GM18498 (cell line): ENCODE results near the gene SHANK3.
"Not testable (repeated sequence)": the region's sequence is repeated elsewhere in the genome, so short reads cannot be mapped to it uniquely, and the experiment has no call there.

Experiments used
- ATAC-seq: cut with Tn5 transposase; IDR thresholded peaks from one replicate; pipeline ENCODE4 v1.9.1; 2021; ENCODE audit warnings: mild to moderate bottlenecking, moderate library complexity; ENCODE audit not compliant: unreplicated experiment

SHANK3 gene

GRCh38 chr22:50672471-50673230 lies at the start of gene SHANK3:
Gene SHANK3, plus strand, starts transcription at chr22:50672823.
- no peak for ATAC-seq

GRCh38 chr22:50624347-50625130 lies 48.1 kb upstream of the SHANK3 start:
- no peak for ATAC-seq

DNA sequence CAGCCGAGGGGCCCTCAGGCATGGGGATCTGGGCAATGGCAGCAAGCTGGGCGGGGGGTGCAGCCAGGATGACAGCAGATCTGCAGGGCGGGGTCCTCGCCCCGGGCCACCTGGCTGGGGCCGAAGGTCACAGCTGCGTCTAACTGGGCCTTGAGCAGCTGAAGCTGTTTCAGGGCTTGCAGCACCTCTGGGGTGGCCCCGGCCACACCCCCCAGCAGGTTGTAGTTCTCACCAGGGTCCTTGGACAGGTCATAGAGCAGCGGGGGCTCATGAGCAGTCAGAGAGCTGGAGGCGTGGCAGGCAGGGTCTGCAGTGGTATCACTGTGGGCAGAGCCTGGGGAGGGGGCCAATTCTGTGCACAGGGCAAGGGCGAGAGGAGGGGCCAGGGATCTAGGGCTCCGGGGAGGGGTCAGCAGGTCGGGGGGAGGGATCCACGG lies 47.5 kb upstream of the SHANK3 start:
- ATAC-seq: no peak

GRCh38 chr22:50625568-50626313 lies 46.9 kb upstream of the SHANK3 start:
- ATAC-seq: no peak

DNA sequence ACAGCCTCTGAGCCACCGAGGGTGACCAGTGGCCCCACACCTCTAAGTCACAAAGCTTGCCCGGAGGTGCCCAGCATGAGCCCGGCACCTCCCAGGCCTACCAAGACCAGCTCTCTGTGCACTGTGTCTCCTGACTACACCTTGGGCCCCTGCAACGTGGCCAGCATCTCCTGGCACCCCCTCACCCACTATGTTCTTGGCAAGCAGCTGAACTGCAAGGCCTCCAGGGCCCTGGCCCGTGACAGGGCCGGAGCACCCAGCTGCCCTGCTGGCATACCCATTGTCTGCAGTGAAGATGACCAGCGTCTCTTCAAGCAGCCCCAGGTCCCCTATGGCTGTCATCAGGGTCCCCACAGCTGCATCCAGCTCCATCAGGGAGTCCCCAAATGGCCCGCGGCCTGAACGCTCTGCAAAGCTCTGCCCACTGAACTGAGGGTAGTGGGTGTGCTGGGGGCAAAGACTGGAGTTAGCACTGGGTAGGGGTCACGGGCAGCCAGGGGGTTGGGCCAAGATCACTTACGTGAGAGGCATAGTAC lies 46.2 kb upstream of the SHANK3 start:
- no peak for ATAC-seq

DNA sequence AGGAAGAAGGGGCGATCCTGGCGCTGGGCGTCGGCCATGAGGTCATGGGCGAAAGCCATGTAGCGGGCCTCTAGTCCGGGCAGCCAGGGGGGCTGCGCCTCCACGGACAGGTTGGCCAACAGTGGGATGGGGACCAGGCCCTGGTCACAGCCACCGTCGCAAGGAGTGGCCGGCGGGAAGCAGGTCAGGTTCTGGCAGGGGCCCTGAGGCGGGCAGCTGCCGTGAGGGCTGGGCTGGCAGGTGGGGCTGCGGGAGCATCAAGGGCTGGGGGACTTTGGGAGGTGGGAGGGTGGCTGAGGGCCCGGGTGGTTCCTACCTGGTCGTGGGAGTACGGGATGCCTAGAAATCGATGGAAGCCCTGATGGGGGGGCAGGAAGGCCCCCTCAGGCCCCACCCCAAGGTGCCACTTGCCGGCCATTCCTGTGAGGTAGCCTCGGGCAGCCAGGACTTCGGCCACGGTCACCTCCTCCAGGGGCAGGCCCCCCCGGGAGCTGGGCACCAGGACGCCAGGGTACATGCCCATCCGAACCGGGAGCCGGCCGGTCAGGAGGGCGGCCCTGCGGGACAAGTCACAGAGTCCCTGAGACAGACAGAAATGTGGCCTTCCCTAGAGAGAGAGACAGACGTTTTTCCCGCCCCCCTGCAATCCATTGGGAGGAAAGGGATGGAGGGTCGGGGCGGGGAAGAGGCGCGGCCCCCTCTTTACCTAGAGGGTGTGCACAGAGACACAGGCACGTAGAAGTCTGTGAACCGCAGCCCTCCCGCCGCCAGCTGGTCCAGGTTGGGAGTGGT lies 45.6 kb upstream of the SHANK3 start:
- ATAC-seq: no peak

GRCh38 chr22:50627642-50628542 lies 44.7 kb upstream of the SHANK3 start, which contains the start of gene ARSA:
Gene ARSA, minus strand, starts transcription at chr22:50628152. Its CDS starts 373 bp downstream, at chr22:50627779.
- ATAC-seq: peak; percentile 80

- ATAC-seq: no peak
Observed at GRCh38 chr22:50628543-50629134, 44.0 kb upstream of the SHANK3 start.

DNA sequence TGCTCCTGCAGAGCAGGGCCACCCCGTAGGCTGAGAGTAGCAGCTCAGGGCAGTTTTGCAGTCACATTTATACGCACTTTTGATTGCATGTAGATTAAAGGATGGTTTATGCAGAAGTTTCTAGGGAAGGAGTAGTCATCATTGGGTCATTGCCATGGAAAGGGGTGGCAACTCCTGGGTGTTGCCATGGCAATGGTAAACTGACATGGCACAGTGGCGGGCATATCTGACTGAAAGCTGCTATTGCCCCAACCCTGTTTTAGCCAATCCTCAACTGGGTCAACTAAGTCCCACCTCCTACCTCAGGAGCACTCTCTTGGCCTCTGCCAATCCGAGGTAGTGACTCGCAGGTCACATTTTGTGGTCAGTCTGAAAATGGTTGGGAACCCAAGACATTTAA lies 42.2 kb upstream of the SHANK3 start:
- ATAC-seq: no peak

- no peak for ATAC-seq
Observed at GRCh38 chr22:50633086-50633485, 39.5 kb upstream of the SHANK3 start.

DNA sequence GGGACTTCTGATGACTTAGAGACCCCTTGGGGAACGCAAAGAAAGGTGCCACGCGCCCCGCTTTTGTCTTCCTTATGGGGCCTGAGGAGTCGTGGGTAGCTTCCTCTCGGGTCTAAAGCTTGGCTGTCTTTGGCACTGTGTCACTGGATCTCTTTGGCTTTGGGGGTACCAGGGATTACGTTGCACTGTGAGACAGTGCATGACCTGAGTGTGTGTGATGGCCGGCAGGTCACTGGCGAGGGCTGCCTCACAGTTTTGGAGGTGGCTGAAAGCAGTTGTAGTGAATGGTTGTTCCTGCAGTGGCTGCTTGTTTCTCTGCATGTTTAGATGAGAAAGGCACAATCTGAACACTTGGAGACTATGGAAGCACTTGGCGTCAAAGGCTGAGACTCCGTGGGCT lies 38.9 kb upstream of the SHANK3 start:
- ATAC-seq: no peak

GRCh38 chr22:50635591-50635990 lies 37.0 kb upstream of the SHANK3 start:
- no peak for ATAC-seq

DNA sequence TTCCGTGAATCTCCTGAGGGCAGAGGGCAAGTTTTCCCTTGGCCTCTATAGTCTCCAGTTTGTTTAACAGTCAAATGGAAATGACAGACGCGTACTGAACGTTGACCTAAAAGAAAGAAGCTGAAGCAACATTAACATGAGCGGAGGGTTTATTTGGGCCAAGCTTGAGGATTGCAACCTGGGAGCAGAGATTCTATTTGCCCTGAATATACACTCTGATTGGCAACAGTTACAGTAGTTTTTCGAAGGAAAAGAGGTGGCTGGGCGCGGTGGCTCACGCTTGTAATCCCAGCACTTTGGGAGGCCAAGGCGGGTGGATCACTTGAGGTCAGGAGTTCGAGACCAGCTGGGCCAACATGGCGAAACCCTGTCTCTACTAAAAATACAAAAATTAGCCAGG lies 32.3 kb upstream of the SHANK3 start:
- not testable (repeated sequence) for ATAC-seq

DNA sequence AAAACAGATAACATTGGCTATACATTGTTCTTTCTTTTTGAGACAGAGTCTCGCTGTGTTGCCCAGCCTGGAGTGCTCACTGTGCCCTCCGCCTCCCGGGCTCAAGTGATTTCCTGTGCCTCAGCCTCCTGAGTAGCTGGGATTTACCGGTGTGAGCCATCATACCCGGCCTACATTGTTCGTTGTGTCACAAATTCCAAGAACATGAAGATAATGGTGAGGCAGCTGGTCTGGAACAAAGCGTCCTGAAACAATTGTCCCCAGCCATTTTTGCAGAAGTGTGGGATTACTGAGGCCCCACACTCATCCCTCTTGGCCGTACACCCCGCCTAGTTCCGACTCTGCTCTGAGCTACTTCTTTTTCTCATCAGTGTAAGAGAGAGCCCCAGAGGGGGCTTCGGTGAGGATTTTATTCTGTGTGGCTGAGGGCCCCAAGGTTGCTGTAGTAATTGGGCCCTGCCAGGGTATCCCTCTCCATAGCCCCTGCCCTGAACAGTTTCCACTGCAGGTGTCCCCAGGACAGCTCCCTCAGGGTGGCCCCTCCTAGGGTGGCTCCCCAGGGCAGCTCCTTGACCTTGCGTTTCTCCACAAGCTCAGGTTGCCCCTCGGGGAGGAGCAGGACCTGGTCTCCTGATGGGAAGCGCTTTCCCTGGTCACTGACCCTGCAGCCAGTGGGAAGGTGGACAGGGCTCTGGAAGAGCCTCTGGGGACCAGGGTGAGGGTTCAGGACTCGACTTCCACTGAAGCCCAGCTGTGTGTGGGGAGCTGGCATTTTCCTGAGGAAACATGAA lies 31.6 kb upstream of the SHANK3 start:
- no peak for ATAC-seq

- no peak for ATAC-seq
Observed at GRCh38 chr22:50641696-50642607, 30.7 kb upstream of the SHANK3 start.

DNA sequence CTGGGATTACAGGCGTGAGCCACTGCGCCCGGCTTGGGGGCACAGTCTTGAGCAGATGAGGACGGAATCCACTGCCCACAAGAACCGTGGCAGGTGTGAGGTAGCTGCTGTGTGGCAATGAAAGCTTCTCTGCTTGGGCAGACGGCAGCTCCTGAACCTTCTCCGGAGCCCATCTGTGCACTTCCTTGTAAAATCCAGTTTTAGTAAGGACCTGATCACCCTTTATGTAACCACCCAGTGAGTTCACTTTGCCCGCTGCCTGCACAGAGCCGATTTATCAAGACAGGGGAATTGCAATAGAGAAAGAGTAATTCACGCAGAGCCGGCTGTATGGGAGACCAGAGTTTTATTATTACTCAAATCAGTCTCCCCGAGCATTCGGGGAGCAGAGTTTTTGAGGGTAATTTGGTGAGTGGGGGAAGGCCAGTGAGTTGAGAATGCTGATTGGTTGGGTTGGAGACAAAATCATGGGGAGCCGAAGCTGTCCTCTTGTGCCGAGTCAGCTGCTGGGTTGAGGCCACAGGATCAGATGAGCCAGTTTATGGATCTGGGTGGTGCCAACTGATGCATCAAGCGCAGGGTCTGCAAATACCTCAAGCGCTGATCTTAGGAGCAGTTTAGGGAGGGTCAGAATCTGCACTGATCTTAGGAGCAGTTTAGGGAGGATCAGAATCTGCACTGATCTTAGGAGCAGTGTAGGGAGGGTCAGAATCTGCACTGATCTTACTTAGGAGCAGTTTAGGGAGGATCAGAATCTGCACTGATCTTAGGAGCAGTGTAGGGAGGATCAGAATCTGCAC lies 29.4 kb upstream of the SHANK3 start:
- not testable (repeated sequence) for ATAC-seq
